ENCODE results near the gene ANXA6.

The ANXA6 gene

GRCh38 chr5:151077419-151077818 lies 80.2 kb downstream of the ANXA6 start:
- H3K27ac ChIP-seq: no peak overlapping the region
- no peak for DNase-seq (ENCODE audit: low spot score)
- POLR2A ChIA-PET (ENCODE audit: low non-redundant PET): no interaction called here
- no peak for TF ChIP-seq CTCF (conservative IDR thresholded peaks at IDR 0.05; ENCODE audit: low read depth)
- CTCF ChIA-PET: interaction anchor here (0.6 kb wide), 1 partner anchor 75 kb away, joined by 5 read pairs; no protein-coding TSS in a partner anchor

- H3K27ac ChIP-seq: peak overlapping the region; percentile 75
- no peak for TF ChIP-seq CTCF (conservative IDR thresholded peaks at IDR 0.05; ENCODE audit: low read depth)
- DNase-seq (ENCODE audit: low spot score): no peak
- ChIA-PET CTCF (interaction anchor here (0.6 to 1.2 kb wide), 3 partner anchors 17 to 274 kb away, joined by 3 to 4 read pairs (median 4); no protein-coding TSS in a partner anchor), POLR2A (ENCODE audit: low non-redundant PET) (no interaction called here)
Measured at GRCh38 chr5:151076616-151077015, 81.0 kb downstream of the ANXA6 start.

- H3K27ac ChIP-seq: peak overlapping the region; percentile 75
- ChIA-PET CTCF (interaction anchor here (0.7 to 1.2 kb wide), 5 partner anchors 17 to 297 kb away, joined by 3 to 4 read pairs (median 3); partner anchors contain the start of gene SMIM3), POLR2A (ENCODE audit: low non-redundant PET) (interaction anchor here (0.6 kb wide), 1 partner anchor 542 kb away, joined by 3 read pairs; no protein-coding TSS in a partner anchor)
Measured at GRCh38 chr5:151075698-151076331, 81.8 kb downstream of the ANXA6 start.

GRCh38 chr5:151074557-151074956 lies 83.0 kb downstream of the ANXA6 start:
- ChIA-PET CTCF (interaction anchor here (0.6 to 0.8 kb wide), 2 partner anchors 8 to 19 kb away, joined by 3 read pairs; no protein-coding TSS in a partner anchor), POLR2A (ENCODE audit: low non-redundant PET) (no interaction called here)
- no peak for TF ChIP-seq CTCF (conservative IDR thresholded peaks at IDR 0.05; ENCODE audit: low read depth)
- DNase-seq (ENCODE audit: low spot score): no peak
- H3K27ac ChIP-seq: no peak overlapping the region; the same call in 1 of the 2 replicates

More at GRCh38 chr5:151075698-151076331, 81.8 kb downstream of the ANXA6 start:
- DNase-seq (ENCODE audit: low spot score): peak; percentile 74
- no peak for TF ChIP-seq CTCF (conservative IDR thresholded peaks at IDR 0.05; ENCODE audit: low read depth)

GRCh38 chr5:151073280-151073679 lies 84.3 kb downstream of the ANXA6 start:
- no peak for TF ChIP-seq CTCF (conservative IDR thresholded peaks at IDR 0.05; ENCODE audit: low read depth)
- CTCF ChIA-PET: interaction anchor here (0.5 to 2.4 kb wide), 2 partner anchors 21 to 26 kb away, joined by 3 to 9 read pairs; no protein-coding TSS in a partner anchor
- no peak for DNase-seq (ENCODE audit: low spot score)
- H3K27ac ChIP-seq: peak overlapping the region; percentile 83
- POLR2A ChIA-PET (ENCODE audit: low non-redundant PET): no interaction called here

GRCh38 chr5:151072630-151073025 lies 85.0 kb downstream of the ANXA6 start:
- POLR2A ChIA-PET (ENCODE audit: low non-redundant PET): no interaction called here
- CTCF ChIA-PET: interaction anchor here (0.5 to 2.4 kb wide), 3 partner anchors 21 to 619 kb away, joined by 3 to 9 read pairs (median 3); no protein-coding TSS in a partner anchor
- no peak for TF ChIP-seq CTCF (conservative IDR thresholded peaks at IDR 0.05; ENCODE audit: low read depth)
- peak overlapping the region; percentile 83 for H3K27ac ChIP-seq
- DNase-seq (ENCODE audit: low spot score): peak; percentile 97

Measured in RWPE1 (cell line).